HG02588 (cell line): ENCODE data around the gene ALDH9A1.
"Not testable (repeated sequence)": the region's sequence is repeated elsewhere in the genome, so short reads cannot be mapped to it uniquely, and the experiment has no call there.

Experiments
- ATAC-seq: cut with Tn5 transposase; IDR thresholded peaks from one replicate; pipeline ENCODE4 v1.9.1; 2021; ENCODE audit warnings: mild to moderate bottlenecking, moderate library complexity; ENCODE audit not compliant: unreplicated experiment

The ALDH9A1 gene

GRCh38 chr1:165697881-165698760, at the start of gene ALDH9A1:
TSS of gene ALDH9A1 (minus strand) at chr1:165698562. CDS start at chr1:165698558, 4 bp downstream.
- peak; percentile 93 for ATAC-seq

- no peak for ATAC-seq
These were observed 49.5 kb upstream of the ALDH9A1 start for GRCh38 chr1:165747632-165748447.

- ATAC-seq = not testable (repeated sequence)
These were observed 46.6 kb upstream of the ALDH9A1 start for GRCh38 chr1:165744913-165745312.

GRCh38 chr1:165742194-165742593, 43.8 kb upstream of the ALDH9A1 start:
- no peak for ATAC-seq

- ATAC-seq = peak; percentile 93
These were observed 40.4 kb upstream of the ALDH9A1 start for GRCh38 chr1:165738794-165739193.

- no peak for ATAC-seq
These were observed 38.8 kb upstream of the ALDH9A1 start for GRCh38 chr1:165737196-165737595.

GRCh38 chr1:165734906-165735305, 36.5 kb upstream of the ALDH9A1 start:
- no peak for ATAC-seq

- ATAC-seq = no peak
These were observed 28.5 kb upstream of the ALDH9A1 start for GRCh38 chr1:165726841-165727240.

- no peak for ATAC-seq
These were observed 27.8 kb upstream of the ALDH9A1 start for GRCh38 chr1:165726169-165726568.

GRCh38 chr1:165717918-165718515, 19.7 kb upstream of the ALDH9A1 start:
- ATAC-seq = no peak

GRCh38 chr1:165716265-165717051, 18.1 kb upstream of the ALDH9A1 start:
- ATAC-seq = not testable (repeated sequence)

GRCh38 chr1:165712764-165713163, 14.4 kb upstream of the ALDH9A1 start:
- ATAC-seq = no peak

GRCh38 chr1:165707984-165708706, 9.8 kb upstream of the ALDH9A1 start:
- ATAC-seq = no peak

- ATAC-seq = no peak
These were observed 5.3 kb upstream of the ALDH9A1 start for GRCh38 chr1:165703648-165704047.

GRCh38 chr1:165701922-165702321, 3.6 kb upstream of the ALDH9A1 start:
- ATAC-seq = not testable (repeated sequence)

- ATAC-seq = no peak
These were observed 1.2 kb upstream of the ALDH9A1 start for GRCh38 chr1:165699577-165699976.

- ATAC-seq = no peak
These were observed 345 bp upstream of the ALDH9A1 start for GRCh38 chr1:165698761-165699052.

- no peak for ATAC-seq
These were observed 876 bp downstream of the ALDH9A1 start for GRCh38 chr1:165697491-165697880.

GRCh38 chr1:165696625-165697100, 1.7 kb downstream of the ALDH9A1 start:
- no peak for ATAC-seq

- ATAC-seq = no peak
These were observed 3.3 kb downstream of the ALDH9A1 start for GRCh38 chr1:165695031-165695430.
